ENCODE results near the gene TMEM256.

The TMEM256 gene

DNA sequence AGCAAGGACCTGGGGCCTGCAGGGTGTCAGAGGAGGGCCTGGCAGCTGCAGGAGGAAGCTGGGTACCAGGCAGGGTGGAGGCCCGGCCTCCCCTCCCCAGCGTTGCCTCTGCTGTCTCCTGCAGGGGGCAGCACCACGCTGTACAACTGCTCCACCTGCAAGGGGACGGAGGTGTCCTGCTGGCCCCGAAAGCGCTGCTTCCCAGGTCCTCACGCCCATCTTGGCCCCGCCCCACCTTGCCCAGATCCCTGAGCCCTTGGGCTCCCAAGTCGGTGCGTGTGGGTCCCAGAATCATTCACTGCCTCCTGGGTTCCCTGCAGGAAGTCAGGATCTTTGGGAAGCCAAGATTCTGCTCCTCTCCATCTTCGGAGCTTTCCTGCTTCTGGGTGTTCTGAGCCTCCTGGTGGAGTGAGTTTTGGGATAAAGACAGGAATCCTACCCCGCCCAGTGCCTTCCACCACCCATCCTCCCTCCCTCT, 47.8 kb downstream of the TMEM256 start:
- TF ChIP-seq FOXP2 (optimal IDR thresholded peaks at IDR 0.05; ENCODE audit: borderline replicate concordance, extremely low read depth, extremely low read length, insufficient read depth) (peak; percentile 95), POLR2AphosphoS5 (IDR thresholded peaks at IDR 0.05; ENCODE audit: low read depth, low read length) (no peak)

DNA sequence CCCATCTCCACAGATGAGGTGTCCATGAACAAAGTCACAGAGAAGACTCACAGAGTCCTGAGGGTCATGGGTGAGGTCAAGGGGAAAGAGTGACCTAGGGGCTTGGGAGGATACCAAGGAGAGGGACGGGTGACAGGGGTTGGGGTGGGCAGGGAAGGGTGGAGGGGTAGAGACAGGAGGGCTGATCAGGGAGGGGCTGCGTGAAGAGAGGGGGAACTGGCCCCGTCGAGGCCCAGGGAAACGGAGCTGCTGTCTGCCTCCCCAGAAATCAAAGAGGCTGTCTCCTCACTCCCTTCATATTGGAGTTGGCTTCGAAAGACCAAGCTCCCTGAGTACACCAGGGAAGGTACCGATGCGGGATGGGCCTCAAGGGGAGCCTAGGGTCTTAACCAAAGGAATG, 48.3 kb downstream of the TMEM256 start:
- no peak for TF ChIP-seq TAF1 (IDR thresholded peaks at IDR 0.05; ENCODE audit: borderline replicate concordance, insufficient read depth, low read length)
- no peak for TF ChIP-seq SIN3A (IDR thresholded peaks at IDR 0.05; ENCODE audit: borderline replicate concordance, insufficient read depth, low read length)
- TF ChIP-seq, protein P1, sequence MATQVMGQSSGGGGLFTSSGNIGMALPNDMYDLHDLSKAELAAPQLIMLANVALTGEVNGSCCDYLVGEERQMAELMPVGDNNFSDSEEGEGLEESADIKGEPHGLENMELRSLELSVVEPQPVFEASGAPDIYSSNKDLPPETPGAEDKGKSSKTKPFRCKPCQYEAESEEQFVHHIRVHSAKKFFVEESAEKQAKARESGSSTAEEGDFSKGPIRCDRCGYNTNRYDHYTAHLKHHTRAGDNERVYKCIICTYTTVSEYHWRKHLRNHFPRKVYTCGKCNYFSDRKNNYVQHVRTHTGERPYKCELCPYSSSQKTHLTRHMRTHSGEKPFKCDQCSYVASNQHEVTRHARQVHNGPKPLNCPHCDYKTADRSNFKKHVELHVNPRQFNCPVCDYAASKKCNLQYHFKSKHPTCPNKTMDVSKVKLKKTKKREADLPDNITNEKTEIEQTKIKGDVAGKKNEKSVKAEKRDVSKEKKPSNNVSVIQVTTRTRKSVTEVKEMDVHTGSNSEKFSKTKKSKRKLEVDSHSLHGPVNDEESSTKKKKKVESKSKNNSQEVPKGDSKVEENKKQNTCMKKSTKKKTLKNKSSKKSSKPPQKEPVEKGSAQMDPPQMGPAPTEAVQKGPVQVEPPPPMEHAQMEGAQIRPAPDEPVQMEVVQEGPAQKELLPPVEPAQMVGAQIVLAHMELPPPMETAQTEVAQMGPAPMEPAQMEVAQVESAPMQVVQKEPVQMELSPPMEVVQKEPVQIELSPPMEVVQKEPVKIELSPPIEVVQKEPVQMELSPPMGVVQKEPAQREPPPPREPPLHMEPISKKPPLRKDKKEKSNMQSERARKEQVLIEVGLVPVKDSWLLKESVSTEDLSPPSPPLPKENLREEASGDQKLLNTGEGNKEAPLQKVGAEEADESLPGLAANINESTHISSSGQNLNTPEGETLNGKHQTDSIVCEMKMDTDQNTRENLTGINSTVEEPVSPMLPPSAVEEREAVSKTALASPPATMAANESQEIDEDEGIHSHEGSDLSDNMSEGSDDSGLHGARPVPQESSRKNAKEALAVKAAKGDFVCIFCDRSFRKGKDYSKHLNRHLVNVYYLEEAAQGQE (IDR thresholded peaks at IDR 0.05; ENCODE audit: insufficient read depth in 1 of 2, low read depth in 2 of 2, low read length in 2 of 2): no peak
- no peak for TF ChIP-seq FOXP2 (optimal IDR thresholded peaks at IDR 0.05; ENCODE audit: borderline replicate concordance, extremely low read depth, extremely low read length, insufficient read depth)
- no peak for TF ChIP-seq POLR2AphosphoS5 (IDR thresholded peaks at IDR 0.05; ENCODE audit: low read depth, low read length)

DNA sequence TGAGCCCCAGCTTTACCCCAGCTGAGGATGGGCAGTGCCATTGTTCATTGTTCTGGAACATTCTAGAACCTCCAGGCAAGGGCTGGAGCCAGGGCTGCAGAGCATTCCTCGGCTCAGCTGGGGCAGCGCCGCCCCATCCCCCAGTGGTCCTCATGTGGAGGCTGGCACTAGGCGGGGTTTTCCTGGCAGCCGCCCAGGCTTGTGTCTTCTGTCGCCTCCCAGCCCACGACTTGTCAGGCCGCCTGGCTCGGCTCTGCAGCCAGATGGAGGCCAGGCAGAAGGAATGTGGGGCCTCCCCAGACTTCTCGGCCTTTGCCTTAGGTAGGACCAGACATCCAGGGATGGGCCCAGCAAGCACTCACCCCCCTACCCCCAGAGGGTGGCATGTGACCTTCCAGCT, 48.8 kb downstream of the TMEM256 start, which contains the start of gene TMEM95:
TMEM95 (plus strand) TSS at position 104 of the 400 bp plus-strand sequence; CDS start at position 153, 49 bp downstream.
- TF ChIP-seq, protein P1 (IDR thresholded peaks at IDR 0.05; ENCODE audit: insufficient read depth in 1 of 2, low read depth in 2 of 2, low read length in 2 of 2): no peak
- TF ChIP-seq FOXP2 (optimal IDR thresholded peaks at IDR 0.05; ENCODE audit: borderline replicate concordance, extremely low read depth, extremely low read length, insufficient read depth): no peak
- TF ChIP-seq POLR2AphosphoS5 (IDR thresholded peaks at IDR 0.05; ENCODE audit: low read depth, low read length): no peak
- no peak for TF ChIP-seq TAF1 (IDR thresholded peaks at IDR 0.05; ENCODE audit: borderline replicate concordance, insufficient read depth, low read length)
- no peak for TF ChIP-seq SIN3A (IDR thresholded peaks at IDR 0.05; ENCODE audit: borderline replicate concordance, insufficient read depth, low read length)

DNA sequence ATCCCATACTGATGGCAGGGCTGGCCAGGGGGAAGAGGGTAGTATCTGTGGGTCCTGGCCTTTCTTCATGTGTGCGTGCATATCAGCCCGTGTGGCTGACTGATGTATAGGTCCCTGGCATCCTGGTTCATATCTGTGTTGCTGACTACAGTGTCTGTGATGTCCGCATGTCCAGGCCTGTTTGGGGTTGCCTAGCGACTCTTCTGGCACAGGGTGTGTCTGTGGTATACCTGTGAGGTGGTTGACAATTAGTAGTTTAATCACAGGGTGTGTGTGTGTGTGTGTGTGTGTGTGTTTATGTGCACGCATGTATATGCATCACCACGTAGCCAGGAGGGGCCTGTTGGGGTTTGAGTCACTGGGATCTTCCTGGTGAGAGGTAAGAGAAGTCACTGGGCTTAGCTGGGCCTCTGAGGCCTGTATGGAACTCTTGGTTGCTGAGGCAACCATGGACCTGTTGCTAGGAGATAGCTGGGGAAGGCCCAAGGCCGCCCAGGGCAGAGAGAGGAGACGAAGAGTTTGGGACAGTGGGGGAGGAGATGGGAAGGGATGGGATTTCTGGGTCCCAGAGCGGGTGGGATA, 49.5 kb downstream of the TMEM256 start:
- TF ChIP-seq POLR2AphosphoS5 (IDR thresholded peaks at IDR 0.05; ENCODE audit: low read depth, low read length): no peak
- no peak for TF ChIP-seq TAF1 (IDR thresholded peaks at IDR 0.05; ENCODE audit: borderline replicate concordance, insufficient read depth, low read length)
- TF ChIP-seq, protein P1 (IDR thresholded peaks at IDR 0.05; ENCODE audit: insufficient read depth in 1 of 2, low read depth in 2 of 2, low read length in 2 of 2): no peak
- TF ChIP-seq SIN3A (IDR thresholded peaks at IDR 0.05; ENCODE audit: borderline replicate concordance, insufficient read depth, low read length): no peak
- TF ChIP-seq FOXP2 (optimal IDR thresholded peaks at IDR 0.05; ENCODE audit: borderline replicate concordance, extremely low read depth, extremely low read length, insufficient read depth): no peak
